ENCODE measurements around the gene PUDP.
A peak's percentile ranks its signal among the peaks of the same experiment; 100 is the strongest.
"Not testable (repeated sequence)": the region's sequence is repeated elsewhere in the genome, so short reads cannot be mapped to it uniquely, and the experiment has no call there.

Gene PUDP

DNA sequence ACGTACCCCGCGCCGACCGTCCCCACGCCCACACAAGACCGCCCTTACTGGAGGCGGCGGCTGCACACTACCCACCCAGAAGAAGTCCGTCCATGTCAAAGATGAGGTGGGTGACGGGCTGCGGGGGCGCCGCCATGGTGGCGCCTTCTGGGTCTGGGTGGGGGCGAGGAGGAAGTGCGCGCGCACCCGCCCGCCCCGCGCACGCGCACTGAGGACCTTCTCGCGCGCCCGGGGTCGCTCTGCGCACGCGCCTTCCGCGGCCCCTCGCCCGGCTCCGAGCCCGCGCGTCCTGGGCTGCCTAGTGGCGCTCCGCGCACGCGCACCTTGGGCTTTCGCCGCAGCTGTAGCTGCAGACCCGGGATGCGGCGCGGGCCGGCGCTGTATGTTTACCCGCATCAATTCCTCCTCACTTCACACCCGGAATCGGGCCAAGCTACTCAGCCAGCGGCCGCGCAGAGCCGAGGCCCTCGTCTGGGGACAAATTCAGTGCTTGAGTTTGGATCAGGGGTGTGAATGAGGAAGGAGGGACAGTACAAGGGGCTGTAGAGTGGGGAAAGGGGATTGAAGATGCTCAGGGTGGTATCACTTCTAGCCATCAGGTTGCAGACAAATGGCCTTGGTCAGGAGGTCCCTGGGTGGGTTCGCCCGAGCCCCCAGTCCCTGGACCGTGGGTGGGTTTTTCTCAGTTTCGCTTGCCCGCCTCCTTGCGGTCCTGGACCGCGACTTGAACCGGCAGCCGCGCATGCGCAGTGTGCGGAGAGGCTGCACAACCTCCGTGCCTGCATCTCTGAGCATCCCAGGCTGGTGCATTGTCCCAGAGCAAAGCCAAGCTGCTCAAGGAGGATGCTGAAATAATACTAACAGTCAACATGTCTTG is at the start of gene PUDP:
Gene PUDP (minus strand): TSS at position 176 of the 877 bp plus-strand sequence. CDS start 40 bp downstream, at position 136.
- peak; percentile 97 for DNase-seq

DNA sequence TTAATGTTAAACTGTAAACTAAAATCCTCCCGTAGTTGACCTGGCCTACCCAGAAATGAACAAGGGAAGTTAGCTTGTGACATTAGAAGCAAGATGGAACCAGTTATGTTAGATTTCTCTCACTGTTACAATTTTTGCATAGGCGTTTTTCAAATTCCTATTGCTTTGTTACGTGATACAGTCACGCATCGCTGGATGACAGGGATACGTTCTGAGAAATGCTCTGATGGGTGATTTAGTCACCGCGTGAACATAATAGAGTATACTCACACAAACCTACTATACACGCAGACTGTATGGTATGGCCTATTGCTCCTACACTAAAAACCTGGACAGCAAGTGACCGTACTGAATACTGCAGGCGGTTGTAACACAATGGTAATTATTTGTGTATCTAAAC is 46.7 kb upstream of the PUDP start:
- DNase-seq = no peak

DNA sequence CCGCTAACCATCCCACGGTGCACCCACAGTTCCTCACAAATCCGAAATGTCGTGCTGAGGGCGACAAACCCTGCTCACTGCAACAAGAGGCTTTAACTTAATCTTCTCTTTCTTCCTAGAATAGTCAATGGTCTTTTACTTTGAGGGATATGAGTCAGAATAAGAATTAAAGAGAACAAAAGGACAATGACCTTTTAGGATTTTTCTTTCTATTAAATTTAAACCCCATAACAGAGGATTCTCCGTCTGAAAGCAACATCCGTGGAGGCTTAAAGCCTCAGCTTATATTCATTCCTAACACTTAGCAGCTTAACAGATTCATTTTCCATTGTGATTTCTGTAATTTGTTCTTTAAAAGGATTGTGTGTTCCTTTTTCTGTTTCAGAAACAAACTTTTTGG is 44.9 kb upstream of the PUDP start:
- DNase-seq = no peak

DNA sequence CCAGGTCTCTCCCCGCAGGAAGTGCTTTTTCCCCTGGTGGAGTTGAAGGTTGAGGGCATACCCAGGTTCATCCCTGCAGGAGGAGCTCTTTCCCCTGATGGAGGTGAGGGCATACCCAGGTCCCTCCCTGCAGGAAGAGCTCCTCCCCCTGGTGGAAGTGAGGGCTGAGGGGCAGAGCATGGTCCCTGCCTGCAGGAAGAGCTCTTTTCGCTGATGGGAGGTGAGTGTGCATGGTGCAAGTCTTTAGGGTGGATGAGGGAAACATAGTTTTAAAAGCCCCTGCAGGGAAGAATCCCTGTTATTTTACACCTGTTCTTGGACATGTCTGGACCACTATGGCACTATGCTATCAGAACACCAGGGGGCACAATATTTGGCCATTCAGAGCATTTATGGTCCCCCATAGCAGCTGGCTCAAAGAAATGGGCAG is 43.7 kb upstream of the PUDP start:
- no peak for DNase-seq

DNA sequence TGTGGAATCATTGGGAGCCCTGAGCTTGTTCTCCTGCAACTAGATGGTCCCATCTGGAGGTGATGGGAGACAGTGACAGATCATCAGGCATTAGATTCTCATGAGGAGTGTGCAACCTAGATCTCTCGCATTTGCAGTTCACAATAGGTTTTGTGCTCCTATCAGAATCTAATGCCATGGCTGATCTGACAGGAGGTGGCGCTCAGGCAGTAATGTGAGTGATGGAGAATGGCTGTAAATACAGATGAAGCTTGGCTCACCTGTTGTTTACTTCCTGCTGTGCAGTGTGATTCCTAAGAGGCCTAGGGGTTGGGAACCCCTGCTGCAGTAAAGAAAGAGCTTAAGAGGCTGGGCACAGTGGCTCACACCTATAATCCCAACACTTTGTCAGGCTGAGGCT is 42.2 kb upstream of the PUDP start:
- DNase-seq = no peak

DNA sequence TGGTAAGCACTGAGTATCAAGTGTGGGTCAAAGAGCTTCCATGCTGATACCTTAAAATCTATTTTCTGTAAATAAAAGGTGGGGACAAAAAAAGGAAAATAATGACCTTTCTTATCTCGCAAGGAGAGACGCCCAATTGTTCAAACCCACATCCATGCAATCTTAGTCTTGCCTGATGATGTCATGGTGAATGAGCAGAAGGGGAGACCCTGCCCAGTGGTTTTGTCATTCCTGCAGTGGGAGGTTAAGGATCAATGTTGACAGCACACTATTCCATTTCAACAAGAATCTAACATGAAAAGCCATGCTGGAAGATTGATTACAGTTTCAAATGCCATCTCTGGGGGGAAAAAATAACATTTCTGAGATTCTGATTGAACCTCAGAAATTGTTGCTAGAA is 40.7 kb upstream of the PUDP start:
- no peak for DNase-seq

DNA sequence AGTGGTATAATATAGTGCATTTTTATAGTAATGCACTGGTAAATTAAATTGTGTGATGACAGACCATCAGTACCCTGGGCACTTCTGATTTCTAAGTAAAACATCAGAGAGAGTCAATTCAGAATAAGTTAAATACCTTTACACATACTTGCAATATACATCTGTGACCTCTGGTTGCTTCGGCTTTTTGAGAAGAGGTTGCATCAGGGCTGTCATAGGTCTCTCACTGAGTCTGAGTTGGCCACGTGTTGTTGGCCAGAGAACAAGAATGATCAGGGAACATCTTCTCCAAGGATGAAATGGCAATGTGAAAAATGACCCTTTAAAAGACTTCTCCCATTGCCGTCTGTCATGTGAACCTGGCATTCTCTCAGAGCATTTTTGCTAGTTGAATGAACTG is 36.9 kb upstream of the PUDP start:
- DNase-seq = no peak

DNA sequence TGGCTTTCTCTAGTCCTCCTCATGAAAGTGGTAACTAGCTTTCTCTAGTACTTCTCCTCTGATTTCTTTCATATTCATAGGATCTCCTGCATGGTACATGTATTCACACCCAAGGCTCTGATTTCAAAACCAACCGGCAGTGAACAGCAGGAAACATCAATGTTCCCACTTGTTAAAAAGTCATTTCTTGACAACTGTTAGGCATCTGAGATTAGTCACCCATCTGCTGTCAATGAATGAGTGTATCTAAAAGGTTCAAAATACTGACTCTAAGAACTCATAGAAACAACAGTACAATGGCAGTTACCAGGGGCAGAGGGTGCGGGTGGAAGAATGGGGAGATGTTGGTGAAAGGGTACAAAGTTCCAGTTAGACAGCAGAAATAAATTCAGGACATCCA is 31.5 kb upstream of the PUDP start:
- no peak for DNase-seq

DNA sequence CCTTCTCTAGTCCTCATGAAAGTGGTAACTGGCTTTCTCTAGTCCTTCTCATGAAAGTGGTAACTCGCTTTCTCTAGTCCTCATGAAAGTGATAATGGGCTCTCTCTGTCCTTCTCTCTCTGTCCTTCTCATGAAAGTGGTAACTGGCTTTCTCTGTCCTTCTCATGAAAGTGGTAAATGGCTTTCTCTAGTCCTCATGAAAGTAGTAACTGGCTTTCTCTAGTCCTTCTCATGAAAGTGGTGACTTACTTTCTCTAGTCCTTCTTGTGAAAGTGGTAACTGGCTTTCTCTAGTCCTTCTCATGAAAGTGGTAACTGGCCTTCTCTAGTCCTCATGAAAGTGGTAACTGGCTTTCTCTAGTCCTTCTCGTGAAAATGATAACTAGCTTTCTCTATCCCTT is 30.9 kb upstream of the PUDP start:
- DNase-seq = not testable (repeated sequence)

DNA sequence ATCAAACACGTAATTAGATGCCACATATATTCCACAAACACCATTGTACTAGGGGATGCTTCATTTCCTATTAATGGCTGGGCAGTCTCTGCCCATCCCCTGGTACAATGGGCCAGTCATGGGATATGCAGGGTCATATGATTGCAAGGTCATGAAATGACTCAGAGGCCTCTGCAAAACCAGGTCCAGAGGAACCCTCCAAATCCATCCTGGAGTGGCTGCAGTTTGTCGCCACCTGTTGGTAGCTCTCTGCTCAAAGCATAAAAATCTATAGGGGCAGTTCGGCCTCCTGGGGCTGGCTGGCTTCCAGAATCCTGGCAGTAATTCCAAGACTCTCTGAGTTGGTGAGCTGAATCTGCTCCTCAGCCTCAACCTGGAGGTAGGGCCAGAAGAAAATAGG is 22.9 kb upstream of the PUDP start:
- DNase-seq = peak; percentile 67

DNA sequence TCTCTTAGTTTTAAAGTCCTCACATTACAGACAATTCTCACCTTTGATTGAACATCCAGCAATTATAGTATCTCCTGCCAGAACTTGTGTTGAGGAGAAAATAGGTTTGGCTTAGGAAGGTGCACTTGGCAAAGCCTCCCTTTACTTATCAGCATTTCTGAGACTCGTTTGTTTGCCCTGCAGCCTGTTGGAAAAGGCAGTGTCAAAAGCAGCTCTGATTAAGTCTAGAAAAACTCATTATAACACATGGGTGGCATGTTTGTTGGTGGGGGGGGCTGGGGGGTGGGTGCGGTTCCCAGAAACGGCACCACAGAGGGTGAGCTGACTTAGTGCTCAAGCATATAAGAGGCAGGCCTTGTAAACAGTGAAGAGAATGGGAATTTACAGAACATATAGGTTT is 21.7 kb upstream of the PUDP start:
- no peak for DNase-seq

DNA sequence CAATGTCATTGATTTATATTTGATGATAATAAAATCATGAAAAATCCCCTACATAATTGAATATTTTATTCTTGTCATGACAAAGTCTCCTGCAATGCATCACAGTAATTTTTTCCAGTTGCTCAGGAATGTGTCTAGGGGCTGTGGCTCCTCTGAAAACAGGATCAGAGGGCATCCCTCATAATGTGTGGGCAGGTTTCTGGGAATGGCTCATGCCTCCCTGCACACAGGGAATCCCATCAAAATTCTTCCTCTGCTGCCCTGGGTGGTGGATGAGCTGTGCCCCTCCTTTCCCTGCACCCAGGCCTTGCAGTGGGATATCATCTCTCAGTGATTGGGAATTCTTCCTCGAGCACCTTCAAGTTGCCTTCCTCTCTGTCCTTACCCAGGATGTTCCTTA is 20.4 kb upstream of the PUDP start:
- DNase-seq = no peak

DNA sequence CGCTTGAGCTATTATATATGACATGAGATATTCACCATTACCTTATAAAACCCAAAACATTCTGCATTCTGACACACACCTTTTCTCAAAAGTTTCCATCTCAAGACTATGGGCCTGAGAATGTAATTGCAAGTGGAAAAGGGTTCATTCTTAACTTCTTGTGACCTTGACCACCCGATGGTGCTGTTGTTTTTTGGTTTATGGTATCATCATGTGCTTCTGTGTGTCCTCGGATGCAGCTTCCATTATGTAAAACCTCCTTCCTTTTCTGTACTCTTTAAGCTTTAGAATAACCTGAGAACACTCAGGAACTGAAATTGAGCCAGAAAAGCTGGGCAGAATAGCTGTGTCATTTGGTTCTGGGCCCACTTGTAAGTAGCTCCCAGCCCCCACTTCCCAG is 16.2 kb upstream of the PUDP start:
- DNase-seq = no peak

DNA sequence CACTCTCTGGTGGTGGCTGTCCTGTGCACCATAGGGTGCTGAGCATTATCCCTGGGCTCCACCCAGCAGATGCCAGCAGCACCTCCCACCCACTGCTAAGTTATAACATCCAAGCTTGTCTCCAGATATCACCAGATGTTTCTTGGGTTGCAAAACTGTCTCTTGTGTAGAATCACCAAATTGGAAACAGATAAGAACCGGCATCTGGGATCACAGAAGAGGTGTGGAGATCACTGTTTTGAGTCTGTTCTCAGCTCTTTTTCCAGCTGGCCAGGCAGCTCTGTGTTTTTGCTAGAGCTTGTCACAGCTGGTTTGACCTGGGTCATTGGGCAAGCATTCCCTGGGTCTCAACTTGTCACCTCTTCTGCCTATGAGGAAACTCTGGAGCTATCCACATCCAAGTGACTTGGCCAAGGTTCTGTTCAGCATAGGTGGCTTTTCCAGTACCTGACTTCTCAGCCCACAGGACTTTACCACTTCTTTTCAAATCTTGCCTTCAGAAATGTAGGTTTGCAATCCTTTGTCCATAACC is 15.3 kb upstream of the PUDP start:
- no peak for DNase-seq

DNA sequence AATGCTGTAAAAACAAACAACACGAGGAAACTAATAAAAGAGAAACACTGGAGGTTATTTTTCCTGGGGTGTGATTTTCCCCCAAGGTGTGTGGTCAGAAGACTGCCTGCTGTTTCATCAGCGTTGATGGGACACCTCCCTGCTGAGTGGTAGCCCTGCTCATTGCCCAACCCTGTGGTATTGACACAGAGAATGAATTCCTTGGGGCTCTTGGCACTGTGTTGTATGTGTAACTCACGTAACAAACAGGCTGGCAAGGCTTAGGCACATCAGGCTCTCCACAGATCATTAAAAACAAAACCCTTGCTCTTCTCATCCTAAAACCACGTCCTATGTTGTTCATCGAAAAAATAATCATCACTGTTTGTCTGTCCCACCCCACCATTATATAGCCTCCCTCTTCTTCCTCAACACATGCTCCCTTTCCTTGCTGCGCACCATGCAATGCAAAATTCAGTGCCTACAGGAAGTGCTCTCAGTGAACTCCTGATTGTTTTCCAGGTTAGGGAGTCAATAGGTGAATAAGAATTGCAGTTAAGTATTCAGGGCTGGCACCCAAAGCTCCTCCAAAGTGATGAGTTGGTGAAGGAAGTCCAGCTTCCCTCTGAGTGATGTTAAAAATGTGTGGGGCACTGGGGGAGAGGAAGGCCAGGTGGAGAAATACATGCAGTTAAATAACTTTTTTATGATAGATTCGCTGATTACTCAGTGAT is 11.4 kb upstream of the PUDP start:
- DNase-seq = no peak

DNA sequence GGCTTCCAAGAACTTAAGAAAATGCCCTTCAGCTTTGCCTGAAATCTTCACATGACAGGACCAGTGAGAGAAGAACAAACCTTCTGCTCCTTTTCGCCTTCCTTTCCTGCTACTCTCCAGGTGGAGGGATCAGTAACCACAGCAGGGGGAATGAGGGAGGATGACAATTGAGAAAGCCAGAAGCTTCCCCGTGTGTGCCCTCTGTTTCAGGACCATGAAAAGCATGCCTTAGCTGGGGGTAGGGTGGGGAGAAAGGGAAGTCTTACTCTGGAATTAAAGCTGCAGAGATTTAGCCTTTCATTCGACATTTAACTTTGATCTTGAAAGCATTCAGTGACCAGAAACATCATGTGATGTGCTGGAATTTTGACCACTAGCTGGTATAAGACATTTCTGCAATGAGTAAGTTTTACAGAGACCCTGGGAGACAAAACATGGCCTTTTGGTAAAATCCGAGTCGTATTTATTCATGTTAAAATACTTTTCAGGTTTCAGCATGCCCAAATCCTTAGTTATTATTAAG is 10.6 kb upstream of the PUDP start:
- no peak for DNase-seq

DNA sequence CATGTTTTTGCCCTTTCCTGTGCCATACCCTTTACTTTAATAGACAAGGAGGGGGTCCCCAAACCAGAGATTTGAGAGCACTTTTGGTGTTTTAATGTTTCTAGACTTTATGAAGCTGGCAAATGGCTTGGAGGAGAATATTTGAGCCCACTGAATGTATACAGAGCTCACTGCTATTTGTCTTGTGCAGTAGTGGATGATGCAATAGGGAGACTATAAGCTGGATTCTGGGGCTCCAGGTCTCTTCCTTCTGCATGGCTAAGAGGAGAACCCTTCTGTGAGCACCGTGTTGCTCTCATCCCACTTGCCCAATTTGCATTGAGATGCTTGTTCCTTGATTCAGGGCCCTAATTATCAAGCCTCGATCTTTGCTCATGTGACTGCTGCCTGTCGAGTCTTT is 8.9 kb upstream of the PUDP start:
- DNase-seq = no peak

DNA sequence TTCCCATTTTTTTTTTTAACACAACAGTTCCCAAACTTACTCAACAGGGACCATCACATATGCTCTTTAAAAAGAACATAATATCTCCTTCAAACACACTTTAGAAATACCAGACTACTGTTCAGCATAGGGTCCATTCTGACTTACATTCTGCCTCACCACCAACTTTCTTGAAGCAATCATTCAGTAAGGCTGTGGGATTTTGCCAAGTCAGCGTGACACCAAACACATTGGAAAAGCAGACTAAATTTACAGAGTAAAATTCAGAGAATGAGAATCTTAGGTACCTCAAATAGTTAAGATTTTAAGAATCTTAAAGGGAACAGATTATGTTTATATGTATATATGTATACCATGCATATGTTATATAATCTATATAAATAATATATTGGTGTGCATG is 7.2 kb upstream of the PUDP start:
- DNase-seq = no peak

DNA sequence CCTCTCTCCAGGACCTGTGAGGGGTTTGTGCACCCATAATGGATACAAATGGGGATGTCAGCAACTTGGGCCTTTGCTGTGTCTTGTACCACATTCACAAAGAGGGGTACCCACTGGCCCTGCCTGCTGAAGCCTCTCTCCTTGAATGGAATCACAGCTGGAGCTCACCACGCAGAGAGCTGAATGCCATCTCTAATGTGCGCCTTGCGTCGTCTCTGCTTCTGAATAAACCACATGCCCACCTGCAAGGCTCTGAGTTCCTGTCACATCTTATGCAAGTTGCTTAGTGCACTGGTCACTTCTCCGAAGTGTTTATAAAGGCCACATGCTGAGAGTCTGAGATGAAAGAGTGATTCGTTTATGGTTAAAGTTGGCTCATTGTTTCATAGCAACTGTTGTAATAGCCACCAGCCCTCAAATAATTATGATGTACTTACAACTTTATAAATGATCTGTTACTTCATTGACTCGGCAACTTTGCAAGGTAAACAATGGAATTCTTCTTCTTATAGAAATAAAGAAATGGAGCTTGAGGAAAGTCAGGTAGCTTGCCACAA is 6.2 kb upstream of the PUDP start:
- DNase-seq = no peak

DNA sequence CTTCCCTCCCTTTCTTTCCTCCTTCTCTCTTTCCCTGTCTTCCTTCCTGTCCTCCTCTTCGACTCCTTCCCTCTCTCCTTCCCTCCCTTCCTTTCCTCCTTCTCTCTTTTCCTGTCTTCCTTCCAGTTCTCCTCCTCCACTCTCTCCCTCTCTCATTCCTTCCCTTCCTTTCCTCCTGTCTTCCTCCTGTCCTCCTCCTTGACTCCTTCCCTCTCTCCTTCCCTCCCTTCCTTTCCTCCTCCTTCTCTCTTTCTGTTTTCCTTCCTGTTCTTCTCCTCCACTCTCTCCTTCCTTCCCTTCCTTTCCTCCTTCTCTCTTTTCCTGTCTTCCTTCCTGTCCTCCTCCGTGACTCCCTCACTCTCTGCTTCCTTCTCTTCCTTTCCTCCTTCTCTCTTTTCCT is 5.3 kb upstream of the PUDP start:
- DNase-seq = no peak

DNA sequence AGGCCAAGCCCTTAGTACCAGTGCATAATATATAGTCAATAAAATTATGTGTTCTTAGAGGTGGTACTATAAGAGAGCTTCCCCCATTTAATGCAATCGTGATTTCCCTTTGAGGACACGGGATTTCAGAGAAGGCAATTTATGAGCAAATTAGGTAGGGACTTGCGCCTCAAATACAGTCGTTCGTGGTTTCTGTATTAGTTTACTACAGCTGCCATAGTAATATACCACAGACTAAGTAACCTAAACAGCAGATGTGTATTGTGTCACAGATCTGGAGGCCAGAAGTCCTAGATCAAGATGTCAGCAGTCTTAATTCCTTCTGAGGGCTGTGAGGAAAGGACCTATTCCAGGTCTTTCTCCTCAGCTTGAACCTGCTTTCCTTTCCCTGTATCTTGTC is 1.5 kb upstream of the PUDP start:
- DNase-seq = no peak

DNA sequence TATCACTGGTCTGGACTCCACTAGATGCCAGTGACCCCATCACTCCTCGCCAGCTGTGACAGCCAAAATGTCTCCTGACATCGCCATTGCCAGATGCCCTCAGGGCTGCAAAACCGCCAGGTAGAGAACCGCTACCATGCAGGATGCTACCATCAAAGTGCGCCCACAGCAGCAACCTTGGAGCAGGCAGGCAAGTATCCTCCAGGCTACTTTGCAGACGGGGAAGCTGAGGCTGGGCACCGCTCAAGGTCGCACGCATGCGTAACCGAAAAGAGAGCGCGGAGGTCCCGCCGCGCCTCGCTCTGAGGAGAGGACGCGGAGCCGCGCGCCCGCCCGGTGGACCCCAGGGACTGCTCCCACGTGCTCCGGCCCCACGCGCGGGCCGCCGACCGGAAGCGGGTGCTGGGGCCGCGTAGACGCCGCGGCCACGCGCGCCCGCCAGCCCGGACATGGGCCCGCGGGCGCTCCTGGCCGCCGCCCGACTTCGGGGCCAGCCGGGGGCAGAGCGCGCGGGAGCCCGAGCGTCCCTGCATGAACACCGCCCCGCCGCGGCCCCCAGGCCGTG is 458 bp downstream of the PUDP start, which contains the start of gene STS:
Gene STS (plus strand): TSS at position 300 of the 565 bp plus-strand sequence. CDS start 105,488 bp downstream, outside the sequence.
- peak; percentile 86 for DNase-seq
